GM18951 (cell line): Measurements from ENCODE around the gene EPHB6.

ENCODE experiments used
- POLR2A ChIP-seq: IDR thresholded peaks from 4 replicates; pipeline ENCODE4 v1.6.1; 2011; ENCODE audit warnings: mild to moderate bottlenecking; ENCODE audit not compliant: insufficient read length, insufficient read depth; ENCODE audit errors: extremely low read depth
- in situ Hi-C: fragments of 300-500 bp; cut with MboI; formaldehyde crosslinking; loops from one replicate; pipeline ENCODE4 v1.12.0; 2022; ENCODE audit warnings: low sequenced_read_pairs, mixed read lengths, inconsistent platforms; ENCODE audit not compliant: unreplicated experiment

EPHB6 gene

DNA sequence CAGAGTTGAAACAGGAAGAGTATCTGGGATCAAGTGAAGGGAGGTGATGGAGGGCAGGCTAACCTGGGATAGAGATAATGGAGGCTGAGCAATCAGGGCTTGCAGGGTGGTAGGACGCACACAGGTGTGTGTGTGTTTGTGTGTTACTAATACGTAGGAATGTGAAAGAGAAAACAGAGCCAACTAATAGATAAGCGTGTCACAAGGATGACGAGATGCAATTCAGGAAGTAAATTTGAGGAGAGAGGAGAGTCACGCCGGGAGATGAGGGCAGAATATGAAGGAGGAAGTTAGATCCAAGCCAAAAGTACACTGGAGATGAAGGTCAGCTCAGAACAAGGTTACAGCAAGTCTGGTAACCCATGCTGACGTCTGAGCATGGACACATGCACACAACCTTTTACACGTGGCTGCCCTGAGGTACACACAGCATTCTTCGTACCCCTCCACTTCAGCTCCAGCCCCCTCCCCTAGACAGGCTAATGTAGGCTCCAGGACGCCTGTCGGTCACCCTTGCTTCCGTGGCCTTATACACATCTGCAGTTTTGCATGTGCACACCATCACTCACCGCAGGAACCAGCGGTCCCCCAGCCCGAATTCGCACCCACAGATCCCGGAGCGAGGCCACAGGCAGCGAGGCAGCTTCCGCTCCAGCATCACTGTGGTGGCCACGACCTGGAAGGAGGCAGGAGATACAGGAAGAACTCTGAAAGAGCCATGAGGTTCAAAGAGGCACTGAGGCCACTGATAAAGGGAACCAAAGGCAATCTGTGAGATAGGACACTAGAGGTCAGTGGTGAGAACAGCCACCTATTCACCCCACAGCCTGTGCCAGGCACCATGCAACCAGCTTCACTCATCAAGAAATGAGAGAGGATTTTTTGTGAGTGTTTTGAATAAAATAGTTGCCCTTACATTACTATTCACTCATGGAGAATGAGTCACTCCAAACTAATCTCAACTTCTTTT is 54.3 kb downstream of the EPHB6 start:
- no peak for TF ChIP-seq POLR2A
- in situ Hi-C loops, result no loop called here

DNA sequence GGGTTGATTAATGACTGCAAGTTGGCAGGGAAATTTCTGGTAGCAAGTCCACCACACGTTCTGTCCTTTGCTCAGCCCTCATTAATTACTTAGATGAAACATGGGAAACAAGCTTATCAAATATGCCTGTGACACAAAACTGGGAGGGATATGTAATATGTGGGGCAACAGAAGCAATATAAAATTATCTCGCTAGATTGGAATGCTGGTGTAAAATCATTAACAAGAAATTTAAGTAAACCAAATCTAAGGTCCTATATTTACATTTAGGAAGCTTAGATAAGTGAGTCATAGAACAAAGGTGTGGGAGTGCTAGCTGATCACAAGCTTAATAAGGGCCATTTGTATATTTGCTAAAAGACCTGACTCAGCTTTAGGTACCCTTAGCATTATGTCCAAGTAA is 55.2 kb downstream of the EPHB6 start:
- TF ChIP-seq POLR2A, result no peak
- in situ Hi-C loops, result no loop called here

DNA sequence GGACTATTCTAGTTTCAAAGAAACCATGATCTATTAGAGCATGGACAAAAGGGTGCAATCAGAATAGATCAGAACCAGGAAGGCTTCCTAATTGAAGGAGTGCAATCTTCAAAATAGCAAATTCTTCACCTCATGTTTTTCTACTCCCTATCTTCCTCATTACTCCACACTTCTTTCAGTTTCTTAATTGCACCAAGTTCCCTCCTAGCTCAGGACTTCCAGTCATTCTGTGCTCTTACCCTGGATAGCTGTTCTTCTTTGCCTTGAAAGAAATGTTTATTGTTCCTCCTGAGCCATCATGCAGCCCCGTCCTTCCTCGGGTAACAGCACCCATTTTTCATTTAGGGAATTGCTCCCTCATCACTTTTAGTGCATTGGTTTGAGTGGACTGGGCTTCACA is 55.6 kb downstream of the EPHB6 start:
- TF ChIP-seq POLR2A, result no peak
- in situ Hi-C loops, result no loop called here

DNA sequence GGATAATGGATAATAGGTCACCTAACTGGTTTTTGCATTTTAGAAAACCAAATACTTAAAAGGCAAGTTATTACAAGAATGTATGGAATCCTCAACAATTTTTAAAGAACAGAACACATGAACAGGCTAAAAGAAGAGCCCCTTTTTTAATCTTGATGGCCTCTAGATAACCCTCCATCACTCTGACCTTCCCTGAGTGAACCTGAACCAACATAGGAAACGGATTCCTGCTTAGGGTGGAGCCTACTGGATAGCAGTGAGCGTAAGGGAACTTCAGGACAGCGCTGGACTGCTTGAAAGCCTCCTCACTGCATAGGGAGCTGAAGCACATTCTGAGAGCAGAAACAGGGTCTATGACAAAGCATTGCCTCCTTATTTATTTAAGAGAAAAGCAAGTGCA is 58.2 kb downstream of the EPHB6 start:
- in situ Hi-C loops, result no loop called here

DNA sequence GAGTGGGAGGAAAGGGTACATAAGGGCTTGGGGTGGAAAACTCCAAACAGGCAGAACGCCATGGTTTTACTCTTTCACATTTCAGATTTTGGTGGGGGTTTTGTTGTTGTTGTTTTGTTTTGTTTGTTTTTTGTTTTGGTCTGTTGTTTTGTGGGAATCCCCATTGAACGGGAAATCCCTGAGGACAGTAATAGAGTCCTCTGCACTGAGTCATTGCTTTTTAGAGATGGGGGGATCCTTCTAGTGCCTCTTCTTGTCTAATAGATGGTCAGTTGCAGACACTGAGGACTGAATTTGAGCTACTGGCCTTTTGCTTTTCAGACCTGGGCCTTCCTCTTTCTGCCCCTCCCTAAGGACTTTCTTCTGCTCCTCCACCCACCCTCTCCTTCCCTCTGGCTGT is 58.7 kb downstream of the EPHB6 start:
- in situ Hi-C loops, result no loop called here
- TF ChIP-seq POLR2A, result no peak

More for the DNA sequence above, 58.2 kb downstream of the EPHB6 start:
- TF ChIP-seq POLR2A, result no peak

DNA sequence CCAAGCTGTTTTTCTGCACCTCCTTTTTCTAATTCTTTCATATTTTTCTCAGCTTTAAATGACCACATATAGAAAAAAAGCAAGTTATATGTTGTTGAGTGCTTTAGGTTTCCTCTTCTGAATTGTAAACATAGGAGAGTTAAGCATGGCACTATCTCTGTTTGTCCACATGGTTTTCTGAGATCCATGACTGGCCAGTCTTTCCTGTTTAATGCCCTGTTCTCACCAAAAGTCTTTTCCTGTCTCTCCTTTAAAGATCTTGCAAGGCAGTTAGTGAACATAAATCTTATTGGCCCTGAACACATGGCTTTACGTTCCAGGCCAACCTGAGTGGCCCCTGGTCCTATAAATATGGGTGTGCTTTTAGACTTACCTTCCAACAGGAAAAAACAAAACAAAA is 59.2 kb downstream of the EPHB6 start:
- in situ Hi-C loops, result no loop called here

DNA sequence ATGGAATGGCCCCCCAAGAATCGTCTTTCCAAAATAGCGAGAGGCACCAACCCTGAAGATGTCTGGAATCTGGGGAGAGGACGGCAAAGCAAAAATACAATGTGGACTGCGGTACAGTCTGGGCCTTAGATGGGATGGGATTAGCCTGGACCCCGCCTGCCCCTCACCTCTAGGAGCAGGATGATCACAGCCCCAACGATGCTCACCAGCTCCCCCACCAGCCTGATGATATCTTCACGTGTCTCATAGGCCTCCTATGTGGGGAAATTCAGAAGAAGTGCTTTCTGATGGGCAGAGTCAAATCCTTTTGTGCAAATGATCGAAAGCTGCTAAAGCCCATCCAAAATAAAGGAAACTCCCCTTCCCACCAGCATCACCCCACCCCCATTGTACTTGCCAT is 60.4 kb downstream of the EPHB6 start:
- in situ Hi-C loops, result no loop called here
- TF ChIP-seq POLR2A, result no peak

More for the DNA sequence above, 59.2 kb downstream of the EPHB6 start:
- no peak for TF ChIP-seq POLR2A

DNA sequence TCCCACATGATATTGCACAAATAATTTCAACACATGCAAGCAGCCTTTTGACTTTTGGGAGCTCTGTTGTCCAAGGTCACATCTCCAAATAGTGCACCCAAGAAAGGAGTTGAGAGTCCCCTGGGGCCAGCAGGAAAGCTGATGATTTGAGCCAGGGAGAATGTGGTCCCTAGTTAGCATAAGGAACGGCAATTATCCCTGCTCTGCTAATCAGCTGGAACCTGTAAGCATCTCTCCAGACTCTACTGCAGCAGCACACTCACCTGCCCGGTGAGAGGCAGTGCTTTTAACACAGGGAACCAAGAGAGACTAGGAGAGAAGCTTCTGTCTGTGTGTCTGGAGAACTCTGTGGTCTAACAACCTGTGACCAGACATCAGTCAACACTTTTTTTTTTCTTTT is 61.6 kb downstream of the EPHB6 start:
- in situ Hi-C loops, result no loop called here
- TF ChIP-seq POLR2A, result no peak

DNA sequence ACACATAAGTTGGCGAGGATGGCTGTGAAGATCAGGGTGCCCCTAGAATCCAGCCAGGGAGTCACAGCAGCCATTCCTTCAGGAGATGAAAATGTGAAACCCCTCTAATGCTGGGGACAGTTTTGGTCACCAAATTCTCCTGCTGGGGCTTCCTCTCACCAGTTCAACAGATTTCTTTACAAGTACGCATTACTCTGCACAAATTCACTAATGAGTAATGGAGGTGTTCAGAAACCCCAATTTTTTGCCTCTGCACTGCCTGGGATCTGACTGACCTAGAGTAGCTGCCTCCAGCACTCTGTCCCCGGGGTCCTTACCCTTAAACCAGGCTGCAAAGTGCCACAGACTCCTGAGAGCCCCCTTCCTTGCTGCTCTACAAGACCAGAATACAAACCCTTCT is 62.6 kb downstream of the EPHB6 start:
- in situ Hi-C loops, result no loop called here
- TF ChIP-seq POLR2A, result no peak

DNA sequence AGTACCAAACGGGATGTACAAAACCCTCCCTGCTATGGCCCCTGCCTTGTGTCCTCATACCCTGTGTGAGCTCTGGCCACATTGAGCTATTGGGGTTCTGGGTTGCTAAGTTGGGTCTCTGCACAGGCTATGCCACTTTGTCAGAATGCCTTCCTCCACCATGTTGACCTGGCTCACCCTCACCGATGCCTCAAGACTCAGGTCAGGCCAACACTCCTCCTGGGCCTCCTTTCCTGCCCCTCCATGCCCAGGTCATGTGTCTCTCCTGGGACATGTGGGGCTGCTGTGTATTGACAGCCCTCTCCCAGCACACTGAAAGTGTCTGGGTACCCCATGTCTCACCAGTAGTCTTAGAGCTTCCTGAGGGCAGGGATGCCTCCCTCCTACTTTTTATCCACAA is 64.0 kb downstream of the EPHB6 start:
- no peak for TF ChIP-seq POLR2A
- in situ Hi-C loops, result no loop called here

DNA sequence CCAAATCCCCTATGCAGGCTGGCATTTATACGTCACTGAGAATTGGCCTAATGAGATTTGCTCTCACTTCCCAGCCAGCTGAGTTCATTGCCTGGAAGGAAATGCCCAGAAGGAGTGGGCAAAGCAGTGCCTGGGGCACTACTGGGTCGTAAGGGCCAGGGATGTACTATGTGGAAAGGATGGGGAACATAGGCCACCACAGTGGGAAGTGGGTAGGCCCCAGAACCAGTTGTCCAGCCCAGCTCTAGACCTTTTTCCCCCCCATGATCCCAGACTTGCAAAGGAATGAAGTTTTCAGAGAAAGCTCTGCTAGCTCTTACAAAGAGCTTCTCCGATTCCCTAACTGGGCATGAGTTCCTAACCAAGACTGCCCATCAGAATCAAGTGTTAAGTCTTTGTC is 64.8 kb downstream of the EPHB6 start:
- in situ Hi-C loops, result no loop called here
- TF ChIP-seq POLR2A, result no peak
